CD14-positive monocyte (primary cell): Measurements from ENCODE around the gene EMILIN1. TPM values are rescaled to one million over a fixed set of nuclear protein-coding genes. Genes with fewer than 3 reads are reported as not detected.

ENCODE experiments used
- DNase-seq, 3 donors: peaks; one replicate each; pipeline ENCODE4 v3.0.0-alpha.2; 2011 to 2022
- H2AFZ ChIP-seq: 2 replicates; pipeline ENCODE4 v1.6.0; 2012; ENCODE audit warnings: mild to moderate bottlenecking, low read depth, low read length, inconsistent platforms; ENCODE audit not compliant: insufficient read depth, poor library complexity, severe bottlenecking
- H3K27ac ChIP-seq, 2 donors: 1 replicate in 1 of 2; 2 replicates in 1 of 2; pipeline ENCODE4 v1.5.1; 2012 to 2013; ENCODE audit warnings: low read length in 2 of 2, control low read depth in 1 of 2, inconsistent platforms in 1 of 2, low read depth in 1 of 2, mild to moderate bottlenecking in 1 of 2
- H3K27me3 ChIP-seq, 2 donors: one replicate each; pipeline versions ENCODE4 v1.6.0 to v1.6.1; 2011 to 2013; ENCODE audit warnings: low read length in 2 of 2; ENCODE audit not compliant: control insufficient read depth in 2 of 2, insufficient read depth in 2 of 2
- H3K36me3 ChIP-seq, 2 donors: replicated peaks in 1 of 2; 1 replicate in 1 of 2; 2 replicates in 1 of 2; pipeline versions ENCODE4 v1.5.1 to v1.6.1; 2012 to 2013; ENCODE audit warnings: low read length in 2 of 2, control low read depth in 1 of 2, inconsistent platforms in 1 of 2, mild to moderate bottlenecking in 1 of 2; ENCODE audit not compliant: insufficient read depth in 2 of 2, control insufficient read depth in 1 of 2
- H3K4me1 ChIP-seq, 2 donors: 1 replicate in 1 of 2; 2 replicates in 1 of 2; pipeline versions ENCODE4 v1.5.1 to v1.6.1; 2012 to 2013; ENCODE audit warnings: low read length in 2 of 2, control low read depth in 1 of 2, inconsistent platforms in 1 of 2, mild to moderate bottlenecking in 1 of 2, moderate library complexity in 1 of 2; ENCODE audit not compliant: insufficient read depth in 2 of 2, control insufficient read depth in 1 of 2
- H3K4me2 ChIP-seq: replicated peaks from 2 replicates; pipeline ENCODE3; 2012; ENCODE audit warnings: low read length, moderate library complexity, mild to moderate bottlenecking; ENCODE audit not compliant: poor library complexity, severe bottlenecking; ENCODE audit errors: extremely low read depth
- H3K4me3 ChIP-seq, 3 experiments: fragments of 200-600 bp in 1 of 3; sonication (generic) in 1 of 3; replicated peaks in 1 of 3; 1 replicate in 2 of 3; 2 replicates in 1 of 3; pipeline ENCODE4 v1.5.1; 2011 to 2013; ENCODE audit warnings: low read length in 3 of 3, mild to moderate bottlenecking in 3 of 3, control low read depth in 2 of 3, low read depth in 2 of 3, inconsistent platforms in 1 of 3, moderate library complexity in 1 of 3
- H3K79me2 ChIP-seq: 2 replicates; pipeline ENCODE4 v1.6.0; 2012; ENCODE audit warnings: mild to moderate bottlenecking, control low read depth, inconsistent platforms, low read length, moderate library complexity; ENCODE audit not compliant: insufficient read depth
- H3K9ac ChIP-seq: 2 replicates; pipeline ENCODE4 v1.6.0; 2017; ENCODE audit warnings: low read length, mild to moderate bottlenecking; ENCODE audit not compliant: insufficient read depth, poor library complexity, severe bottlenecking
- H3K9me3 ChIP-seq, 2 donors: replicated peaks in 1 of 2; 1 replicate in 1 of 2; 2 replicates in 1 of 2; pipeline versions ENCODE4 v1.5.1 to v1.6.1; 2012 to 2013; ENCODE audit warnings: low read length in 2 of 2, control low read depth in 1 of 2; ENCODE audit not compliant: control insufficient read depth in 1 of 2, insufficient read depth in 1 of 2
- H4K20me1 ChIP-seq: 2 replicates; pipeline ENCODE4 v1.6.0; 2012; ENCODE audit warnings: mild to moderate bottlenecking, low read length, control low read depth, moderate library complexity; ENCODE audit not compliant: insufficient read depth
- H3K27ac Mint-ChIP-seq, 7 donors: one replicate each; pipeline ENCODE4 v1.8.0; 2020; ENCODE audit warnings: mild to moderate bottlenecking in 7 of 7, mixed read lengths in 7 of 7, moderate library complexity in 6 of 7, inconsistent platforms in 2 of 7
- H3K27me3 Mint-ChIP-seq, 3 donors: one replicate each; pipeline ENCODE4 v1.8.0; 2021 to 2022; ENCODE audit warnings: low read depth in 3 of 3, mild to moderate bottlenecking in 3 of 3, mixed read lengths in 3 of 3, moderate library complexity in 3 of 3, inconsistent platforms in 1 of 3
- H3K36me3 Mint-ChIP-seq, 2 donors: one replicate each; pipeline ENCODE4 v1.8.0; 2020; ENCODE audit warnings: mixed read lengths in 2 of 2, inconsistent platforms in 1 of 2, mild to moderate bottlenecking in 1 of 2
- H3K4me1 Mint-ChIP-seq: one replicate; pipeline ENCODE4 v1.8.0; 2020; ENCODE audit warnings: mild to moderate bottlenecking, mixed read lengths
- H3K4me3 Mint-ChIP-seq, 2 donors: one replicate each; pipeline ENCODE4 v1.8.0; 2020; ENCODE audit warnings: mild to moderate bottlenecking in 2 of 2, mixed read lengths in 2 of 2, moderate library complexity in 1 of 2
- H3K9me3 Mint-ChIP-seq, 7 donors: one replicate each; pipeline ENCODE4 v1.8.0; 2020 to 2022; ENCODE audit warnings: mixed read lengths in 7 of 7, mild to moderate bottlenecking in 6 of 7, moderate library complexity in 6 of 7, inconsistent platforms in 2 of 7
- CTCF ChIP-seq: fragments of 200-600 bp; IDR thresholded peaks from one replicate; pipeline ENCODE4 v1.8.0; 2022; ENCODE audit warnings: antibody characterized with exemption, mild to moderate bottlenecking
- WGBS: methylation state at CpG from one replicate; pipeline ENCODE4 v1.1.5; 2013; ENCODE audit warnings: missing lambda C conversion rate; ENCODE audit not compliant: insufficient coverage; 5-methylcytosine and 5-hydroxymethylcytosine counted together
- intact Hi-C, 2 donors: fragments of 100-400 bp; cut with micrococcal nuclease; formaldehyde crosslinking; loops; one replicate each; pipeline versions ENCODE4 v1.15.0 to v1.15.1; 2023
- polyA plus RNA-seq, 3 donors: library from polyadenylated mRNA; depleted of rRNA in 1 of 3; unstranded in 2 of 3; stranded (reverse) in 1 of 3; fragments of 300-500 nt in 2 of 3; fragments of >200 nt in 1 of 3; fragmentation: Illumina TruSeq in 2 of 3; gene quantifications; 1 replicate in 2 of 3; 2 replicates in 1 of 3; pipeline ENCODE4 v1.2.3, GENCODE V29; 2012 to 2021

The EMILIN1 gene
- polyA plus RNA-seq, 3 donors: 0.43 to 1.0 (median 0.44) TPM

GRCh38 chr2:27054721-27055120, 23.7 kb upstream of the EMILIN1 start:
- DNase-seq: no peak
- Mint-ChIP-seq H3K27ac (no peak overlapping the region), H3K4me1 (peaks cover 14% of the 10 kb centered on the region), H3K27me3 (peaks cover 1 to 8% (median 6%) of the 10 kb centered on the region in 3 donors), H3K36me3 (peaks cover 29 to 39% of the 10 kb centered on the region in 2 donors), H3K4me3 (no peak overlapping the region), H3K9me3 (no peaks in the 10 kb centered on the region)
- Histone ChIP-seq H3K4me2 (no peak overlapping the region), H3K27ac (no peak overlapping the region), H3K27me3 (peaks cover 0 to under 1% of the 10 kb centered on the region in 2 donors), H3K79me2 (no peaks in the 10 kb centered on the region), H3K9me3 (no peaks in the 10 kb centered on the region), H3K4me3 (no peak overlapping the region), H3K36me3 (peaks cover 10 to 50% of the 10 kb centered on the region in 2 donors), H2AFZ (no peak overlapping the region), H3K9ac (no peak overlapping the region), H4K20me1 (no peaks in the 10 kb centered on the region), H3K4me1 (peaks cover 14 to 25% of the 10 kb centered on the region in 2 donors)
- WGBS: 96% methylated on average over 8 of the region's 11 CpGs
- TF ChIP-seq CTCF: no peak
- intact Hi-C loops: loop anchor here (5.0 kb wide), 1 partner anchor 33 kb away; the partner anchor contains the start of gene KHK (in 2 of the 2)

- Mint-ChIP-seq H3K27me3 (no peaks in the 10 kb centered on the region), H3K4me3 (no peak overlapping the region), H3K36me3 (peaks cover 32 to 54% of the 10 kb centered on the region in 2 donors), H3K4me1 (peaks cover 3% of the 10 kb centered on the region), H3K27ac (no peak overlapping the region), H3K9me3 (no peaks in the 10 kb centered on the region)
- Histone ChIP-seq H3K4me1 (peaks cover 2 to 3% of the 10 kb centered on the region in 2 donors), H3K4me2 (no peak overlapping the region), H3K36me3 (peaks cover 18 to 53% of the 10 kb centered on the region in 2 donors), H3K79me2 (no peaks in the 10 kb centered on the region), H2AFZ (no peak overlapping the region), H3K9ac (no peak overlapping the region), H3K4me3 (no peak overlapping the region), H3K27me3 (no peaks in the 10 kb centered on the region), H3K27ac (no peak overlapping the region), H4K20me1 (no peaks in the 10 kb centered on the region), H3K9me3 (no peaks in the 10 kb centered on the region)
- no peak for TF ChIP-seq CTCF
- DNase-seq: no peak
- intact Hi-C loops: no loop called here
- WGBS: 100% methylated on average over 1 of the region's 6 CpGs
These were observed 21.2 kb upstream of the EMILIN1 start for GRCh38 chr2:27057184-27057583.
